HG03139 (cell line): ENCODE results near the gene TRIO.
A peak's percentile ranks its signal among the peaks of the same experiment; 100 is the strongest.

Experiments
- ATAC-seq: cut with Tn5 transposase; IDR thresholded peaks from one replicate; pipeline ENCODE4 v1.9.1; 2021; ENCODE audit not compliant: unreplicated experiment

TRIO gene

GRCh38 chr5:14281746-14282181 lies 138.6 kb downstream of the TRIO start:
- peak; percentile 65 for ATAC-seq

- ATAC-seq: no peak
These were observed 140.0 kb downstream of the TRIO start for GRCh38 chr5:14283139-14283538.

GRCh38 chr5:14284392-14285148 lies 141.4 kb downstream of the TRIO start:
- no peak for ATAC-seq

- no peak for ATAC-seq
These were observed 142.9 kb downstream of the TRIO start for GRCh38 chr5:14286007-14286406.

- peak; percentile 84 for ATAC-seq
These were observed 143.7 kb downstream of the TRIO start for GRCh38 chr5:14286574-14287421.

- no peak for ATAC-seq
These were observed 149.9 kb downstream of the TRIO start for GRCh38 chr5:14292766-14293658.

GRCh38 chr5:14295610-14296009 lies 152.5 kb downstream of the TRIO start:
- ATAC-seq: no peak

- ATAC-seq: no peak
These were observed 153.6 kb downstream of the TRIO start for GRCh38 chr5:14296533-14297331.

GRCh38 chr5:14297697-14298096 lies 154.6 kb downstream of the TRIO start:
- no peak for ATAC-seq

GRCh38 chr5:14298126-14298847 lies 155.1 kb downstream of the TRIO start:
- no peak for ATAC-seq

- ATAC-seq: no peak
These were observed 156.5 kb downstream of the TRIO start for GRCh38 chr5:14299666-14300065.

- no peak for ATAC-seq
These were observed 158.0 kb downstream of the TRIO start for GRCh38 chr5:14301186-14301585.

GRCh38 chr5:14302330-14302729 lies 159.2 kb downstream of the TRIO start:
- no peak for ATAC-seq

GRCh38 chr5:14305045-14305444 lies 161.9 kb downstream of the TRIO start:
- no peak for ATAC-seq

GRCh38 chr5:14306329-14306815 lies 163.2 kb downstream of the TRIO start:
- no peak for ATAC-seq

- ATAC-seq: no peak
These were observed 165.4 kb downstream of the TRIO start for GRCh38 chr5:14308384-14309154.

GRCh38 chr5:14309199-14309598 lies 166.1 kb downstream of the TRIO start:
- ATAC-seq: no peak

- no peak for ATAC-seq
These were observed 166.9 kb downstream of the TRIO start for GRCh38 chr5:14309878-14310531.
